GM12878 (cell line): ENCODE data around the gene APLN. TPM values are rescaled to one million over a fixed set of nuclear protein-coding genes. Genes with fewer than 3 reads are reported as not detected.

ENCODE experiments used
- ATAC-seq: fragments of 200-7000 bp; cut with Tn5 transposase; 3 replicates; pipeline ENCODE4 v1.9.1; 2020; ENCODE audit warnings: mild to moderate bottlenecking, moderate library complexity
- BruUV-seq: library from RNA; stranded (reverse); fragments of 400-500 nt; replicated peaks from 2 replicates; lab custom pipeline; 2021; lab: Mats Ljungman, UMichigan
- CTCF ChIA-PET: fragments of 300-600 bp; sonication (Branson Sonifier 250); formaldehyde crosslinking; extraction: SDS; loops from one replicate; lab custom pipeline; 2021; ENCODE audit warnings: inconsistent platforms; lab: Yijun Ruan, JAX
- POLR2A ChIA-PET: fragments of 350-600 bp; formaldehyde crosslinking; extraction: SDS; loops from one replicate; lab custom pipeline; 2021; ENCODE audit warnings: inconsistent platforms; lab: Charles Lee
- RAD21 ChIA-PET: fragments of 300-600 bp; sonication (Branson Sonifier 250); formaldehyde crosslinking; loops from one replicate; lab custom pipeline; 2023; ENCODE audit warnings: antibody characterized with exemption; ENCODE audit not compliant: unreplicated experiment; lab: Charles Lee
- SMC1A ChIA-PET: fragments of 300-600 bp; sonication (Branson Sonifier 250); formaldehyde crosslinking; loops from one replicate; lab custom pipeline; 2023; ENCODE audit not compliant: unreplicated experiment, uncharacterized antibody; lab: Charles Lee
- DNase-seq: peaks from one replicate; pipeline ENCODE4 v3.0.0-alpha.2; 2011; ENCODE audit warnings: low read depth, low spot score
- FAIRE-seq: peaks from 3 replicates; lab custom pipeline; 2011; peaks lifted over from hg19 to GRCh38; lab: Jason Lieb, UNC
- H2AFZ ChIP-seq: 2 replicates; pipeline ENCODE4 v1.6.0; 2011; ENCODE audit warnings: low read depth, low read length, control low read depth; ENCODE audit not compliant: control insufficient read depth
- H3K27ac ChIP-seq: 2 replicates; pipeline ENCODE4 v1.5.1; 2011; ENCODE audit warnings: control low read depth; ENCODE audit not compliant: control insufficient read depth, insufficient read depth
- H3K27me3 ChIP-seq, 2 experiments: replicated peaks in 1 of 2; 2 replicates each; pipeline versions ENCODE4 v1.6.0 to v1.6.1; 2011; ENCODE audit warnings: low read length in 1 of 2; ENCODE audit not compliant: control insufficient read depth in 2 of 2, insufficient read depth in 2 of 2
- H3K36me3 ChIP-seq, 2 experiments: 2 replicates each; pipeline ENCODE4 v1.5.1; 2011; ENCODE audit warnings: low read length in 1 of 2; ENCODE audit not compliant: control insufficient read depth in 2 of 2, insufficient read depth in 2 of 2
- H3K4me1 ChIP-seq: 2 replicates; pipeline ENCODE4 v1.6.1; 2011; ENCODE audit warnings: mild to moderate bottlenecking, low read length, moderate library complexity, mixed read lengths; ENCODE audit not compliant: control insufficient read depth, insufficient read depth
- H3K4me2 ChIP-seq: 2 replicates; pipeline ENCODE4 v1.6.0; 2011; ENCODE audit warnings: control low read depth; ENCODE audit not compliant: control insufficient read depth, insufficient read depth
- H3K4me3 ChIP-seq: fragments of 200-600 bp; sonication (generic); 2 replicates; pipeline ENCODE4 v1.5.1; 2016
- H3K79me2 ChIP-seq: 2 replicates; pipeline ENCODE4 v1.6.0; 2011; ENCODE audit warnings: low read length; ENCODE audit not compliant: control insufficient read depth, insufficient read depth
- H3K9ac ChIP-seq: 2 replicates; pipeline ENCODE4 v1.8.0; 2011; ENCODE audit warnings: low read length, control low read depth, mixed read lengths; ENCODE audit not compliant: control insufficient read depth, insufficient read depth
- H3K9me3 ChIP-seq: replicated peaks from 3 replicates; pipeline ENCODE4 v1.5.1; 2011; ENCODE audit warnings: mild to moderate bottlenecking, low read length; ENCODE audit not compliant: control insufficient read depth, insufficient read depth
- H4K20me1 ChIP-seq: 2 replicates; pipeline ENCODE4 v1.6.0; 2011; ENCODE audit not compliant: control insufficient read depth, insufficient read depth
- E2F4 ChIP-seq: IDR thresholded peaks from 2 replicates; pipeline ENCODE4 v1.6.1; 2012; ENCODE audit warnings: low read depth, low read length, improper control_type of control experiment
- JUNB ChIP-seq: IDR thresholded peaks from 2 replicates; pipeline ENCODE4 v1.6.1; 2016; ENCODE audit warnings: antibody characterized with exemption, mild to moderate bottlenecking
- POLR2AphosphoS5 ChIP-seq: IDR thresholded peaks from 2 replicates; pipeline ENCODE4 v1.6.1; 2011; ENCODE audit warnings: mild to moderate bottlenecking, low read length, inconsistent platforms
- TBL1XR1 ChIP-seq: IDR thresholded peaks from 2 replicates; pipeline ENCODE4 v1.6.1; 2012; ENCODE audit warnings: low read depth, low read length, improper control_type of control experiment
- ZBTB40 ChIP-seq: fragments of 450-650 bp; IDR thresholded peaks from 2 replicates; pipeline ENCODE4 v1.6.1; 2016; ENCODE audit warnings: mild to moderate bottlenecking, moderate library complexity, borderline replicate concordance
- WGBS: methylation state at CpG from one replicate; pipeline ENCODE4 v1.1.6; 2016; ENCODE audit warnings: low lambda C conversion rate; ENCODE audit not compliant: insufficient replicate concordance, insufficient coverage; ENCODE audit errors: missing lambda C conversion rate; 5-methylcytosine and 5-hydroxymethylcytosine counted together
- in situ Hi-C: fragments of 300-500 bp; cut with MboI; formaldehyde crosslinking; loops from 9 replicates; pipeline ENCODE4 v1.14.3; 2018; ENCODE audit warnings: mixed read lengths
- intact Hi-C: fragments of 100-400 bp; cut with micrococcal nuclease; formaldehyde crosslinking; loops from one replicate; pipeline ENCODE4 v1.14.2; 2022; ENCODE audit not compliant: unreplicated experiment
- polyA plus RNA-seq, 11 experiments: library from polyadenylated mRNA; depleted of rRNA in 4 of 11; unstranded in 6 of 11; stranded (reverse) in 5 of 11; fragments of >200 nt; fragmentation: Nextera tagmentation in 4 of 11; fragmentation: Illumina TruSeq in 1 of 11; extraction: Ambion mirVana in 4 of 11; extraction: Trizol in 1 of 11; gene quantifications; 1 replicate in 1 of 11; 2 replicates in 10 of 11; pipeline versions ENCODE4 v1.2.1 to v1.2.3, GENCODE V29; 2011 to 2016; ENCODE audit warnings: inconsistent platforms in 2 of 11, missing spikeins in 2 of 11, low read depth in 1 of 11
- total RNA-seq, 4 experiments: library from RNA; depleted of rRNA in 3 of 4; stranded (reverse); fragments of >200 nt in 3 of 4; fragmentation: Illumina TruSeq in 1 of 4; extraction: Trizol in 1 of 4; gene quantifications; 2 replicates each; pipeline versions ENCODE4 v1.2.1 to v1.2.3, GENCODE V29; 2013 to 2021

APLN gene
- total and polyA plus RNA-seq, 10 of the 15 experiments (the other 5 are each of a cell fraction or from before 2014, with no cell fraction given): 0.31 TPM; not detected in 9

- TF ChIP-seq E2F4: no peak
- TF ChIP-seq JUNB: no peak
Measured at GRCh38 chrX:129599499-129599898, 55.3 kb downstream of the APLN start (continued).

GRCh38 chrX:129597905-129598304 is 56.9 kb downstream of the APLN start:
- Histone ChIP-seq H2AFZ (no peak overlapping the region), H3K27me3 (no peaks in the 10 kb centered on the region), H3K4me1 (no peaks in the 10 kb centered on the region), H3K4me2 (no peak overlapping the region), H3K79me2 (no peaks in the 10 kb centered on the region), H4K20me1 (no peaks in the 10 kb centered on the region), H3K9ac (no peak overlapping the region), H3K4me3 (no peak overlapping the region), H3K9me3 (no peaks in the 10 kb centered on the region), H3K36me3 (no peaks in the 10 kb centered on the region), H3K27ac (no peak overlapping the region)
- ChIA-PET POLR2A (no interaction called here), SMC1A (interaction anchor here (0.8 to 1.4 kb wide), 2 partner anchors 11 to 14 kb away, joined by 3 to 4 read pairs; no protein-coding TSS in a partner anchor), CTCF (interaction anchor here (0.8 to 1.5 kb wide), 2 partner anchors 7 to 126 kb away, joined by 3 read pairs; no protein-coding TSS in a partner anchor), RAD21 (no interaction called here)
- no peak for TF ChIP-seq POLR2AphosphoS5
- TF ChIP-seq TBL1XR1: no peak
- no peak for TF ChIP-seq ZBTB40
- BruUV-seq: no TSS peak
- DNase-seq (no peak), ATAC-seq (no peak), FAIRE-seq (no peak)
- in situ Hi-C loops: no loop called here
- WGBS: 62% methylated on average over 5 of the region's 5 CpGs
- intact Hi-C loops: no loop called here
